GM21723 (cell line): Measurements from ENCODE around the gene AGTR1.
A peak's percentile ranks its signal among the peaks of the same experiment; 100 is the strongest.
"Not testable (repeated sequence)": the region's sequence is repeated elsewhere in the genome, so short reads cannot be mapped to it uniquely, and the experiment has no call there.

Experiments
- ATAC-seq: cut with Tn5 transposase; IDR thresholded peaks from one replicate; pipeline ENCODE4 v1.9.1; 2021; ENCODE audit warnings: mild to moderate bottlenecking, moderate library complexity; ENCODE audit not compliant: unreplicated experiment

Gene AGTR1

DNA sequence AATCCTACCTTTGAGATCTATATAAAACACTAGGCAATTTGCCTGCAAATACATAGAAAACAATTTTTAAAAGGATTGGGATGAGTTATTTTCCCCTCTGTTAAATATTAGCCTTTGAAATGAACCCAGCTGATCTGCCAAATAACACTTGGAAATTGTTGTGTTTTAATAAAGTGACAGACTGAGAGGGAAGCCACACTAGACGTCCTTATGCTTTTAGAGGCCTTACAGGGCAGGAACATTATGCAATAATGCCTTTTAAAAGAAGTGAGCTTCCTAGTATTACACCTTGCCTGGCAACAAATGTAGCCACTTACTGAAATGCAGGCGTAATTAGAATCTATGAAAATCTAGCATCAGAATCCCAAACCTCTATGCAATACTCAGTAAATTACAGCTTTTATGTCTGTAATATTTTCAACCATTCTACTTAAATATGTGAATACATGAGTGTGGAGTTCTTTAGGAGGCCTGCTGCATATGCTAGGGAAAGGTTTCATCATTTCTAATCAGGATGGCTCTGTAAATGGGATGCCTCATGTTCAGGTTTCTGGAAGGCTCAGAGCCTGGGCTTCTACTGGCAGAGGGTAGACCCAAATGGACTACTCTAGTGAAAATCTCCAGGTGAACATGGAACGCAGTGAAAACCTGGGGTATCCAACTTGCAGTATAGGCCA, 20.3 kb downstream of the AGTR1 start:
- no peak for ATAC-seq

DNA sequence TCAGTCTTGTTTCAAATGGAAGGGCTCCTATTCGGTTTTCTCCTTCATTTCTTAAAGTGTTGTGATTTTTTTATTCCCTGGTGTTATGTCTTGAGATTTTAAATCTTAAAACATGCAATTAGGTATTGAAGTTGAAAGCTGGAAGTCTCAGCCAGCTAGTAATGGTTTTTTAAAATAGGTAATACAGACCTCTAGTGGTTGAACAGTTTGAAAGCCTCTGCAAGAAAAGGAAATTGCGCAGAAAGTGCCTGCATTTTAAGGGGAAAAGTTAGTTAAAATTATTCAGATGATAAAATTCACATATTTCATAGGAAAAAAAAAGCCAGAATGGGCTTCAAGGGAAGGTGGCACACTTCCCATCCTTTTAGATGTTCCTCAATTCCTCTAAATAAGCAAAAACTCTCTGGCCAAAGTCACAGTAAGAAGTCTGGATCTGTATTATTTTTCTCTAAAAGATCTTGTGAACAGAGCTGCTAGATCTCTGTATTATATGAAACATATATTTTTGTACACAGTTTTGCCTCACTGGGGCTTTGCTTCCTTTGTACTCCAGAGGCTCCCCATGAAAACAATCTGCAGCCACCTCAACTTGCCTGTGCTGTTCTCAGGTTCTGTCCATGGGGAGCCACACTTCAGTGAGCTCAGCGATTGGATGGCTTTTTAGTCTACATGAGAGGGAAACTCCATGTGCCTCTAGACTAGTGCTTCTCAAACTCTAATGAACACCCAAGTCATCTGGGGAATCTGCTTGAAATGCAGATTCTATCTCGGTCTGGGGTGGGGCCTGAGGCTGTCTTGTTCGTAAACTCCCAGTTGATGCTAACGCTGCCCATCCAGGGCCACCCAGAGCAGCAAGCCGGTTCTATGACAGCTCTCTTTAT, 21.5 kb downstream of the AGTR1 start:
- no peak for ATAC-seq

DNA sequence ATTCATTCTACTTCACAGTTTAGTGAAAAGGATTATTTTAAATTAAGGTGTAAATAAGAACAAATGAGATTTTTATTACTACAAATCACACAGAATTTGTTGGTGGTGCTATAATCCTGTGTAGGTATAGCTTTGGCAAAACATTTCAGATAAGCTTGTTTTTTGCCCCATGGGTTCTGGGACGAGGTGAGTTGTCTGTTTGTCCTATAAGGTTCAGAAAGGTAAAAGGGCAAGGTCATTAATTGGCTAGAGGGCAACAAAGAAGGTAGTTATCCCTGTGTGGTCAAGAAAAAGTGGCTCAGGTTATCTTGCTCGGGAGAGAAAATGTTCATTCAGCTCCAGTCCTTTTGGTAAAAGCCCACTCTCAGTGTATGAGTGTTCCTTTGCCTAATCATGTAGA, 23.2 kb downstream of the AGTR1 start:
- ATAC-seq = no peak

DNA sequence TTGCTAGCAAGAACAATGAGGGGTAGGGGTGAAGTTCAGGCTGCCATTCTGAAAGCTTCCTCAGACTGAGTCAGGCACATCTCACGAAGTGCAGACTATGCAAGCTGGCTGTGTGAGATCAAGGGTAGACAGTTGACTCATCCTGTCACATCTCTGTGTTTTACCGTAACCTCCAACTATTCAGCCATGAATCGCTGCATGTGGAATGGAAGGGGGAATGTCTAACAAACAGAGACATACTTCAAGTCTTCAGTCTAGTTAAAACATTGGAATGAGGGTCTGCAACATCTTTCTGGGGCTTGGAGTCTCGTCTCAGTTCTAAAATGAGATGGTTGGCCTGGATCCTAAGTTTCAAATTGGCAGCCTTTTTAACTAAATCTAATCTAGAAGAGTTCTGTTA, 25.9 kb downstream of the AGTR1 start:
- ATAC-seq = no peak

DNA sequence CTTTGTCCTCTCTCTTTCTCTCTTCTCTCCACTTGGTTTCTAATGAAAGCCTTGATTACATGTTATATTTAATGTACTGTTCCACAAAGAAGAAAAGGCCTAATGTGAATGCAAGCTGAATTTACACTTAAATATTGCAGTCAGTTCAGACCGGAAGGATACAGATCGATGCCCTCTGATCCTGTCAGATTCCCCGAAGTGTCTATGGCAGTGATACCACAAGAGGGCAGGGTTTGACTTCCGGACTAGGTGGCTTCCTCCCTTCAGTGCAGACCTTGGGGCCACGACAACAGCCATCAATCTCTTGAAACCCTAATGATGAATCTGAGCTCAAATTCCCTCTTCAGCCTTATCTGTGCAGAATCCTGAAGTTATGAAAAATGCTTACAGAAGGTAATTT, 29.5 kb downstream of the AGTR1 start:
- ATAC-seq = peak; percentile 79

DNA sequence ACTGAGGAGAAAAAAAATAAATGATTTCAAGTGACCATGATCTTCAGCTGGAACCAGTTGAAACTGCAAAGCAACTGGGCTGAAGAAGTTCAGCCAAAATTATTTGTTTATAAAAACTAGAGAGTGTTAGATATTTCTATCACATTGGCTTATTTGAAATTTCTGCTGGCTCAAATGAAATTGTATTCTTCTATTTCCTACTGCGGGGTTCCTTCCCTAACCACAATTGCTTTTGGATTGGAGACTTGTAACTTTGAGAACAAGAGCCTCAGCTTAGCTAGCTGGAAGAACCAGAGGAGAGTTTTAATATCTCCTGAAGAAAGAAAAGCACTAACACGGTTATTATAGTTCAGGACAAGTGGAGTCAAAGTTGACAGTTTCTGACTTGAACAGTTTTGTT, 31.1 kb downstream of the AGTR1 start:
- ATAC-seq = no peak

DNA sequence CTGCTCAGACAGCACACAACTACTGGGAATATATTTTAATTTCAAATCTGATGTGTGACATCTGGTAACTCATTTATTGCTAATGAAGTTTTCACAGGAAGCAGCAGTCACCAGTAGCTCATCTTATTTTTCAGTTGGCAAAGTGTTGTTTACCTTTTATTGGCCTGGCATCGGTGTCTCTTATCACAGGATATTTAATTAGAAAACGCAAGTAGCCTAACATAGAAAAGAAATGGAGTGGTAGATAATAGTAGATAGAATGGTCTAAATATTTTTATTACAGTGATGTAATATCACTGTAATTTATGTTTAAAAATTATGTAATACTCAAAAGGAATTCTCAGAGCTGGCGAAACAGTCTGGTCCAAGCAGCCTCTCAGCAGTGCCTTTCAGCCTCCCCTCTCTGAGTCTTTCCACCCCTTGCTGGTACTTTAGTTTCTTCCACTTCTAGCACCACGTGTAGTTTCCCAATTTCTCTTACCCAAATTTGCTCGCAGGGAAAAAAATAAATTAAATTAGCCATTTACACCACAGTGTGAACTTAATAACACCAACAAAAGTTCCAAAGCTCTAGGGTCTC, 31.9 kb downstream of the AGTR1 start:
- no peak for ATAC-seq

DNA sequence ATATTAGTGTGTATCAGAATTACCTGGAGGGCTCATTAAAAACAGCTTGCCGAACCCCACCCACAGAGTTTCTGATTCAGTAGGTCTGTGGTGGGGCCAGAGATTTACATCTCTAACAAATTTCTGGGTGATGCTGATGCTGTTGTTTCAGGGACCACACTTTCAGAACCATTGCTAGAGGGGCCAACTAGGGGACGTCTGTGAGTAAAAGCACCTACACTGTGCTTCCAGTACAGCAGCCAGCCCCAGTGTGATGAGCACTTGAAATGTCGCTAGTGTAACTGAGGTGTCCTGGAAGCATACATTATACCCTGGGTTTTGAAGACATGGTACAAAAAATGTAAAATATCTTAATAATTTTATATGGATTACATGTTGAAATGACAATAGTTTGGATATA, 33.0 kb downstream of the AGTR1 start:
- ATAC-seq = no peak

DNA sequence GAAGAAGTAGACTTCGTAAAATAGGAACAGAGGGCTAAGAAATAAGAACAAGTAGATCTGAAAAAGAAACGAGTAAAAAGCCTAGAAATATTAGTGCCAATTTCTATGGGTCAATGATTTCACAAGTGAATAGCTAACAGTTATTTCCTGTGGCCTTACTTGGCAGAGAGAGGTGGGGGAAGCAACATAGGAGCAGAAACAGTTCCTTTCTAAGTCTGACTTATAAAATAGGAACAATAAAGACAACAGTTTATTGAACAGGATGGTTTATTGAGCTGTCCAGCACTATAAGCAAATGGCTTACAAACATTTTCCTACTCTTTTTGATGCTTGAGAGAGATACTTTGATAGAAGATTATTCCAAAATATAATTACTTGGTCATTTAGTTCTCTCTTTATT, 37.9 kb downstream of the AGTR1 start:
- no peak for ATAC-seq

DNA sequence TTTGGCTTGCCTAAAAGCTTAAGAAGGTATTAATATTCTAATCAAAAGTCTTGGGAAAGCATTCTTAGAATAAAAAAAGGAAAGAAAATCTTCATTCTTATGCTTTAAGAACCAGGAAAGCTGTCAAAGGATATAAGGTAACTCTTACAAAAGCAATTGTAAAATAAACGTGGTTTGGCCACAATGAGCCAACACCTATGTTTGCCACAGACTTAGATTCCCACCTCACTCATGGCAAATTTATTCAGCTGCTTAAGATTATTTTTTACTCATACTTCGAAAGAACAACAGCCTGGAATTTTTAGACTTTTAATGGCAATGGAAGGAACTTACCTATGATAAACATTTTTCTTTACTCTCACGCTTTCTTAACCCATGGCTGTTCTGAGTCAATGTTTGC, 38.4 kb downstream of the AGTR1 start:
- no peak for ATAC-seq

DNA sequence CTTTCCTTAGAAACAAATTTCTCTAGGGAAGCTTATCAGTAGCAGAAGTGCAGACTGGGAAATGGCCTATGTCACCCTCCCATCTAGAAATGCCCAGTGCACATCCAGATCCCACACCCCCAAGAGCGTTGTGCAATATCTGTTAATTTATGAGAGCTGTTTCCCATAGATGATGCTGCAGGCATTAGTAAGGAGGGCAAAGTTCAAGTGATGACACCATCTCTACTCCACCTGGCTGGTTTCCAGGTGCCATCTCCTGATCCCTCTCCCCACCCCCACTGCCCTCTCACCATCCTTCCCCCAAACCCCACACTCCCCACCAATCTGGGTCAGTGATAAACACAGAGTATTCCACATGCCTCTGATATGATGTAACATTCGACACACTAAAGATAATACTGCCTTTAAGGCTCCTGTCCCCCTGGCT, 39.4 kb downstream of the AGTR1 start:
- ATAC-seq = no peak

DNA sequence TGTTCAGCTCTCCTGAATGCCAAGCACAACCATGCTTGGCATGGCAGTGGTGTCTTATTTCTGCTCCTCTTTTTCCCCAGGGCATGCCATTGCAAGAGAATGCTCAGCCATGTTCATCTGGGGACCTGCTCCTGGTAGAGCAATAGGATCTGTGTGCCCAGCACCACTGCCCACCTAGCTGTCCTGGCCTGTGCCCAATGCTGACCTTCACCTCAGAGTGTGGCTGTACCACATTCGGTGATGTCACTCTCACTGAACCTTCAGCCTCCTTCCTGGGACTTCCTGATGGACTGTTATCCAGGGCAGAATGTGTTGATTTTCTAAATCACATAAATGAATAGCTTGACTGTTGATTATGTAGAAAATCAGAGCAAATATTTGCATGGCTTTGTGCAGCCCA, 42.0 kb downstream of the AGTR1 start:
- no peak for ATAC-seq

DNA sequence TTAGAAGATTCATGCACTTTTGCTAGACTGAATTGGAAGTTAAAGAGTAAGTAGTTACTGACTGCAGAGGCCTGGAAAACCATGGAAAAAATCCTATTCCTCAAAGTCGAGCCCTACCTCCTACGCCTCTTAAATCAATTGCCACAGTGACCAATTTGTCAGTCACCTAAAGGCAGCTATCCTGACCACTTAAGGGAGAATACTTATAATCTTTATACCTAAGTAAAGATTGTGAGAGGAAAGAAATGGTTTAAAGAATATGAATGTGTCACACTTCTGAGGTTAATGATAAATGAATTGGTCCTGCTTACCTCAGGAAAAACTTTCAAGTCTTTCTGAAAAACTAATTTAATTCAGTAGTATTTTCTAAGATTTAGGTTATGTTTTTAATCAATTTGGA, 42.6 kb downstream of the AGTR1 start:
- ATAC-seq = no peak

DNA sequence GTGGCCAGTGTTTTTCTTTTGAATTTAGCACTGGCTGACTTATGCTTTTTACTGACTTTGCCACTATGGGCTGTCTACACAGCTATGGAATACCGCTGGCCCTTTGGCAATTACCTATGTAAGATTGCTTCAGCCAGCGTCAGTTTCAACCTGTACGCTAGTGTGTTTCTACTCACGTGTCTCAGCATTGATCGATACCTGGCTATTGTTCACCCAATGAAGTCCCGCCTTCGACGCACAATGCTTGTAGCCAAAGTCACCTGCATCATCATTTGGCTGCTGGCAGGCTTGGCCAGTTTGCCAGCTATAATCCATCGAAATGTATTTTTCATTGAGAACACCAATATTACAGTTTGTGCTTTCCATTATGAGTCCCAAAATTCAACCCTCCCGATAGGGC, 43.5 kb downstream of the AGTR1 start:
- ATAC-seq = no peak

DNA sequence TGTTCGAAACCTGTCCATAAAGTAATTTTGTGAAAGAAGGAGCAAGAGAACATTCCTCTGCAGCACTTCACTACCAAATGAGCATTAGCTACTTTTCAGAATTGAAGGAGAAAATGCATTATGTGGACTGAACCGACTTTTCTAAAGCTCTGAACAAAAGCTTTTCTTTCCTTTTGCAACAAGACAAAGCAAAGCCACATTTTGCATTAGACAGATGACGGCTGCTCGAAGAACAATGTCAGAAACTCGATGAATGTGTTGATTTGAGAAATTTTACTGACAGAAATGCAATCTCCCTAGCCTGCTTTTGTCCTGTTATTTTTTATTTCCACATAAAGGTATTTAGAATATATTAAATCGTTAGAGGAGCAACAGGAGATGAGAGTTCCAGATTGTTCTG, 44.4 kb downstream of the AGTR1 start:
- no peak for ATAC-seq

DNA sequence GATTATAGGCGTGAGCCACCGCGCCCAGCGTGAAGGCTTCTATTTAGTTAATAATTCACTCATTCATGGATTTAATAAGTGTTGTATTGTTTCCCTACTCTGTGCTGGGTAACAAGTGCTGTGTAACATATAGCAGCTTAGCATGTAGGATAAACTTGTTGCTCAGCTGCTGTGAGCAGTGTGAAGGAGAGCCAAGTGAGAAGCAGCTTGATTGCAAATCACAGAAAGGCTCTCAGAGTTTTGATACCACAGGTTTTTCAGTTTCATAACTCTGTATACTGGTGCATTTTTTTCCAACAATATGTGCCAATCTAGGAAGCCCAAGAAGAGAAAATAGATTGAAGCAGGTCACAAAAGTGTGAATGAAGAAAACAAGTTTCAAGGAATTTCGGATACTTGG, 48.4 kb downstream of the AGTR1 start:
- ATAC-seq = no peak

DNA sequence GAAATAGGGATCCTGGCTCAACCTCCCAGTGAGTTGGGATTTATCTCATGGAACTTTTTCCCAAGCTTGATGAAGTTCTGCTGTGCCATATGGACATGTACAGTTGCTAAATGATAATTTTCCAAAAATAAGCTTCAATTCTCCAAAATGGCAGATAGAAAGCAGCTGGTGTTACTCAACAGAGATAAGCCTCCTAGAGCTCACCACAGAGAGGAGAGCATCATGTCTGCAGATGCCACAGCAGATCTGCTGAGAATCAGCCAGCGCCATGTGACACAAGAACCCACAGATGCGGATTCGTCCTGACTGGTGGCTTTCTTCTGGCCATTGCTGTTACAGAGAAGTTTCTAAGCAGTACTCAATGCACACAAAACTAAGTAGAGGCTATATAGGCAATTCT, 50.6 kb downstream of the AGTR1 start:
- ATAC-seq = no peak

DNA sequence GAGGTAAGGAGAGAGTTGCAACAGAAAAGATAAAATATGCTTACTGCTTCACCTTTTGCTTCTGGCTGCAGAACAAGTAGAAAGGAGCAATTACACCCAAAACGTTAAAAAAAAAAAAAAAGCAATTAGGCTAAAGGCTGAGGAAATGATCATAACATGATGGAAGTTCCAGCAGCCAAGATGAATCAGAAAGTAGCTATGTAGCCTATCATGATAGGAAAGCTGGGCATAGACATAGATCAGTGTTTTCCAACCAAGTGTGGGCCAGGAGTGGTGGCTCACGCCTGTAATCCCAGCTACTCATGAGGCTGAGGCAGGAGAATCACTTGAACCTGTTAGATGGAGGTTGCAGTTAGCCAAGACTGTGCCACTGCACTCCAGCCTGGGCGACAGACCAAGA, 52.6 kb downstream of the AGTR1 start:
- ATAC-seq = no peak

DNA sequence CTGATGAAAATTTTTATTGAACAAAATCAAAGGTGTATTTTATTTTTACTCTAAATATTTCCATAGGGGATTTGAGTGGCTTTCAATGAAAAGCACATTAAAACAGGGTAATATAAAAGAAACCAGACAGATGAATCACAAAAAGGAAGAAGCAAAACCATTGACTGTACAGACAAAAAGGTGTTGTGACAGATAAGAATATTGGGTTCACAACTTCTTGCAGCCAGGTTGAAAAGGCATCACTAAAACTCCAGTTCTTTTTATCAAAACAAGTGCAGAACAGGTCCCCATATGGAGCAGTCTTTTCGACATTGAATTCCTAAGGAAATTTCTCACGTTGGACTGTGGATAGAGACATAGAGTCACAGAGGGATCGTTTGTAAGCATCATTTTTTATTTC, 53.8 kb downstream of the AGTR1 start:
- ATAC-seq = no peak

DNA sequence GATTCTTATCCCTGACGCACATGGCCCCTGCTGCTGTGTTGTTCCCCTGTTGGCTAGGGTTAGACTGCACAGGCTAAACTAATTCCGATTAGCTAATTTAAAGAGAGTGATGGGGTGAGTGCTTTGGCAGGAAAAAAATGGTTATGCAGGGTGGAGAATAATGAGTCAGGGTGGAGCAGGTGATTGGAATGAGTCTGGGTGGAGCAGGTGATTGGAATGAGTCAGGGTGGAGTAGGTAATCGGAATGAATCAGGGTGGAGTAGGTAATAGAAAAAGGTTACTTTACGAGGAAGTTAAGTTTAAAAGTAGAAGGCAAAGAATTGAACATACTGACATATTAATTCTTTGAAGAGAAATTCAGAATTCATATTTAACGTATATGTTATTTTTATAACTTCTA, 55.7 kb downstream of the AGTR1 start:
- ATAC-seq = not testable (repeated sequence)

DNA sequence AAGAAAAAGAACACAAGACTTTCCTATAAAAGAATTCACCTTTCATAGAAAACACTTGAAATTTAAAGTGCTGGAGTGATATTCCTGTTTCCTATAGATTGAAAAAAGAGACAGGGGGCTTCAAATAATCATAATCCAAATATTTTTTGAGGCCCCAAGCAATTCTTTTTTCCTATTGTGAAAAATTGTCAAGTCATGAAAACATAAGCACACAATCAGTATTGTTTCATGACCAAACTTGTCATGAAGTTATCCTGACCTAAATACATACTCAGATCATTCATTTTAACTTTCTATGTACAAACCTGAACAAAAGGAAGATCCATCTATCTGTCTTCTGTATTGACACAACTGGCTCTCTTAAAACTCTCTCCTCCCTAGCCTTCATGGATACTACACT, 57.9 kb downstream of the AGTR1 start:
- no peak for ATAC-seq

DNA sequence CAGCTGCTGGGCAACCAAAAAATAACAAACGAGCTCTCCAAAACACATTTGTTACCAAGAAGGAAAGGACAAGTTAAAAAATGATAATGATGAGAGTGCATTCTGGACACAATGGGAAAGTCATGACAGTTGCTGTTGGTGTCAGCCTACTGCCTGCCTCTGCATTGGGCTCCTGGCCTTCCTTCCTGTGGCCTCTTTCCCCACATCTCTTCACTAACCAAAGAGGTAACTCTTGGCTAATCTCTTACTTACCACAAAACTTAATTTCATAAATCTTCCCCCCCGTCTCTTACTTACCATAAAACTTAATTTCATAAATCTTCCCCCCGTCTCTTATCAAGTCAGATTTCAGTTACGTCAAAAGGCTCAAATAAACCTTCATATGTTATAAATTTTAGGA, 58.6 kb downstream of the AGTR1 start:
- no peak for ATAC-seq
